HCT116 (cell line): ENCODE results near the gene ZFAND5. TPM values are rescaled to one million over a fixed set of nuclear protein-coding genes. Genes with fewer than 3 reads are reported as not detected.

ENCODE experiments used
- ATAC-seq: fragments of 200-7000 bp; cut with Tn5 transposase; 2 replicates; pipeline ENCODE4 v1.9.1; 2020; ENCODE audit warnings: mild to moderate bottlenecking, moderate library complexity
- Bru-seq: library from RNA; stranded (reverse); fragments of 400-500 nt; gene quantifications from one replicate; lab custom pipeline; 2021; lab: Mats Ljungman, UMichigan
- BruChase-seq, 2 experiments: library from RNA; stranded (reverse); fragments of 400-500 nt; gene quantifications; one replicate each; lab custom pipeline; 2021; lab: Mats Ljungman, UMichigan
- BruUV-seq: library from RNA; stranded (reverse); fragments of 400-500 nt; replicated peaks from 2 replicates; lab custom pipeline; 2021; lab: Mats Ljungman, UMichigan
- CTCF ChIA-PET: fragments of 300-600 bp; sonication (Branson Sonifier 250); formaldehyde crosslinking; loops from one replicate; lab custom pipeline; 2021; ENCODE audit warnings: antibody characterized with exemption; lab: Charles Lee
- POLR2A ChIA-PET: fragments of 300-600, 350-600 bp; sonication (Branson Sonifier 250); formaldehyde crosslinking; loops from one replicate; lab custom pipeline; 2021; ENCODE audit warnings: antibody characterized with exemption; lab: Charles Lee
- RAD21 ChIA-PET, 2 experiments: fragments of 300-600 bp; sonication (Branson Sonifier 250); formaldehyde crosslinking; loops; one replicate each; lab custom pipeline; 2023; ENCODE audit warnings: low total read pairs in 2 of 2; ENCODE audit not compliant: uncharacterized antibody in 2 of 2, unreplicated experiment in 2 of 2, low non-redundant PET in 1 of 2; lab: Charles Lee
- DNase-seq: peaks from one replicate; pipeline ENCODE4 v3.0.0-alpha.2; 2010; ENCODE audit warnings: low read depth, low spot score
- H2AFZ ChIP-seq: fragments of 200-600 bp; shearing (Covaris generic), sonication (generic); 2 replicates; pipeline ENCODE4 v1.6.1; 2017; ENCODE audit warnings: low read depth, mixed run types, mixed read lengths, antibody characterized with exemption, low read length; ENCODE audit not compliant: poor library complexity, severe bottlenecking
- H3K27ac ChIP-seq: 2 replicates; pipeline ENCODE4 v1.5.1; 2012; ENCODE audit warnings: low read depth, low read length
- H3K27me3 ChIP-seq: fragments of 200-600 bp; sonication (generic); 2 replicates; pipeline ENCODE4 v1.6.1; 2016; ENCODE audit warnings: mixed run types, low read length, mixed read lengths; ENCODE audit not compliant: insufficient read depth
- H3K36me3 ChIP-seq, 2 experiments: fragments of 200-500 bp in 1 of 2; fragments of 200-600 bp in 1 of 2; sonication (Bioruptor generic) in 1 of 2; sonication (generic) in 1 of 2; 2 replicates each; pipeline versions ENCODE4 v1.5.1 to v1.6.1; 2014 to 2016; ENCODE audit warnings: low read length in 2 of 2, inconsistent platforms in 1 of 2, mixed read lengths in 1 of 2, mixed run types in 1 of 2; ENCODE audit not compliant: insufficient read depth in 2 of 2, control insufficient read depth in 1 of 2
- H3K4me1 ChIP-seq, 2 experiments: fragments of 200-600 bp in 1 of 2; sonication (generic) in 1 of 2; 2 replicates each; pipeline versions ENCODE4 v1.5.1 to v1.6.1; 2012 to 2017; ENCODE audit warnings: low read length in 2 of 2, inconsistent platforms in 1 of 2, mild to moderate bottlenecking in 1 of 2, mixed read lengths in 1 of 2, mixed run types in 1 of 2, moderate library complexity in 1 of 2; ENCODE audit not compliant: insufficient read depth in 2 of 2, control insufficient read depth in 1 of 2
- H3K4me2 ChIP-seq: fragments of 200-600 bp; sonication (generic); 2 replicates; pipeline ENCODE4 v1.6.1; 2017; ENCODE audit warnings: mixed run types, low read length, mixed read lengths
- H3K4me3 ChIP-seq, 2 experiments: fragments of 200-600 bp in 1 of 2; sonication (generic) in 1 of 2; replicated peaks in 1 of 2; 2 replicates each; pipeline ENCODE4 v1.5.1; 2011 to 2016; ENCODE audit warnings: low read length in 2 of 2, control low read depth in 1 of 2, low read depth in 1 of 2, mild to moderate bottlenecking in 1 of 2, mixed read lengths in 1 of 2, mixed run types in 1 of 2
- H3K79me2 ChIP-seq: fragments of 200-600 bp; sonication (generic); 2 replicates; pipeline ENCODE4 v1.6.1; 2017; ENCODE audit warnings: mild to moderate bottlenecking, mixed run types, low read length, moderate library complexity, mixed read lengths; ENCODE audit not compliant: insufficient read depth
- H3K9ac ChIP-seq: fragments of 200-600 bp; sonication (generic); 2 replicates; pipeline ENCODE4 v1.6.1; 2016; ENCODE audit warnings: low read length, mixed read lengths
- H3K9me2 ChIP-seq: fragments of 200-600 bp; sonication (generic), shearing (Covaris generic); 2 replicates; pipeline ENCODE4 v1.6.1; 2017; ENCODE audit warnings: mixed run types, mild to moderate bottlenecking, moderate library complexity; ENCODE audit not compliant: insufficient read depth
- H3K9me3 ChIP-seq, 2 experiments: fragments of 200-500 bp in 1 of 2; fragments of 200-600 bp in 1 of 2; sonication (Bioruptor generic) in 1 of 2; sonication (generic) in 1 of 2; 2 replicates each; pipeline ENCODE4 v1.6.1; 2014 to 2017; ENCODE audit warnings: low read length in 2 of 2, mixed read lengths in 2 of 2, inconsistent platforms in 1 of 2, low read depth in 1 of 2, mild to moderate bottlenecking in 1 of 2, mixed run types in 1 of 2, moderate library complexity in 1 of 2; ENCODE audit not compliant: control insufficient read depth in 1 of 2, insufficient read depth in 1 of 2
- H4K20me1 ChIP-seq: fragments of 200-600 bp; sonication (generic), shearing (Covaris generic); 2 replicates; pipeline ENCODE4 v1.6.1; 2017; ENCODE audit warnings: mixed run types, mild to moderate bottlenecking, moderate library complexity; ENCODE audit not compliant: insufficient read depth
- ATF3 ChIP-seq: IDR thresholded peaks from 2 replicates; pipeline ENCODE4 v1.6.1; 2012
- CTCF ChIP-seq, 3 experiments: fragments of 200-600 bp in 1 of 3; sonication (generic) in 1 of 3; IDR thresholded peaks in 2 of 3; conservative IDR thresholded peaks in 1 of 3; 2 replicates each; pipeline ENCODE4 v1.5.1; 2012 to 2017; ENCODE audit warnings: low read depth in 2 of 3, low read length in 2 of 3, antibody characterized with exemption in 1 of 3, borderline replicate concordance in 1 of 3, control low read depth in 1 of 3, mild to moderate bottlenecking in 1 of 3, mixed read lengths in 1 of 3, mixed run types in 1 of 3, moderate library complexity in 1 of 3; ENCODE audit not compliant: insufficient read depth in 1 of 3
- EGR1 ChIP-seq: IDR thresholded peaks from 2 replicates; pipeline ENCODE4 v1.6.1; 2012; ENCODE audit warnings: low read depth
- ELF1 ChIP-seq: IDR thresholded peaks from 2 replicates; pipeline ENCODE4 v1.6.1; 2012; ENCODE audit warnings: low read depth, borderline replicate concordance
- EZH2 ChIP-seq: fragments of 200-600 bp; sonication (generic); IDR thresholded peaks from 2 replicates; pipeline ENCODE4 v1.6.1; 2017; ENCODE audit warnings: antibody characterized with exemption, mixed run types
- EZH2phosphoT487 ChIP-seq: fragments of 200-600 bp; IDR thresholded peaks from 2 replicates; pipeline ENCODE4 v1.6.1; 2018; ENCODE audit warnings: antibody characterized with exemption, borderline replicate concordance
- FOSL1 ChIP-seq: IDR thresholded peaks from 2 replicates; pipeline ENCODE4 v1.6.1; 2012; ENCODE audit warnings: low read depth
- MAX ChIP-seq: IDR thresholded peaks from 2 replicates; pipeline ENCODE4 v1.6.1; 2012
- POLR2A ChIP-seq: IDR thresholded peaks from 2 replicates; pipeline ENCODE4 v1.7.0; 2011; ENCODE audit warnings: borderline replicate concordance; ENCODE audit not compliant: insufficient read depth, insufficient read length; ENCODE audit errors: extremely low read depth
- POLR2AphosphoS5 ChIP-seq: IDR thresholded peaks from 2 replicates; pipeline ENCODE4 v1.6.1; 2011; ENCODE audit warnings: mild to moderate bottlenecking, low read depth, low read length, moderate library complexity
- REST ChIP-seq: IDR thresholded peaks from 2 replicates; pipeline ENCODE4 v1.6.1; 2012; ENCODE audit warnings: low read depth
- SIN3A ChIP-seq: IDR thresholded peaks from 2 replicates; pipeline ENCODE4 v1.6.1; 2012; ENCODE audit warnings: low read depth
- SP1 ChIP-seq: IDR thresholded peaks from 2 replicates; pipeline ENCODE4 v1.6.1; 2012; ENCODE audit warnings: low read depth
- SRF ChIP-seq: IDR thresholded peaks from 2 replicates; pipeline ENCODE4 v1.6.1; 2012; ENCODE audit warnings: low read depth
- TCF7L2 ChIP-seq: IDR thresholded peaks from 2 replicates; pipeline ENCODE4 v1.7.0; 2011; ENCODE audit warnings: borderline replicate concordance, inconsistent platforms; ENCODE audit not compliant: insufficient read depth, insufficient read length; ENCODE audit errors: extremely low read depth
- YY1 ChIP-seq: IDR thresholded peaks from 2 replicates; pipeline ENCODE4 v1.6.1; 2011; ENCODE audit warnings: low read length, low read depth, moderate library complexity, mild to moderate bottlenecking; ENCODE audit not compliant: insufficient replicate concordance; ENCODE audit errors: extremely low read depth
- ZFX ChIP-seq: fragments of 450-650 bp; IDR thresholded peaks from 2 replicates; pipeline ENCODE4 v1.6.1; 2017
- ZNF274 ChIP-seq: fragments of 200-500 bp; sonication (Bioruptor generic); IDR thresholded peaks from 2 replicates; pipeline ENCODE4 v1.6.1; 2014; ENCODE audit warnings: mild to moderate bottlenecking, low read depth, low read length, inconsistent platforms
- intact Hi-C: fragments of 100-400 bp; cut with micrococcal nuclease; formaldehyde crosslinking; loops from 2 replicates; pipeline ENCODE4 v1.10.0; 2022
- long read RNA-seq: library from polyadenylated mRNA; unstranded; transcript quantifications from one replicate; pipeline ENCODE4 v2.0.0, GENCODE V29; 2021; ENCODE audit not compliant: unreplicated experiment
- polyA plus RNA-seq: library from polyadenylated mRNA; unstranded; fragments of >200 nt; gene quantifications from 2 replicates; pipeline ENCODE4 v1.2.1, GENCODE V29; 2012; ENCODE audit warnings: missing spikeins
- total RNA-seq: library from RNA; stranded (reverse); gene quantifications from one replicate; pipeline ENCODE4 v1.2.1, GENCODE V29; 2021; ENCODE audit not compliant: unreplicated experiment

ZFAND5 gene
- 128 TPM for total RNA-seq
- 75.5 and 82.2 TPM in 2 replicates for polyA plus RNA-seq
- Bru-seq, nascent RNA = percentile 99 among the genes with signal in this experiment
- percentile 93 among the genes with signal in this experiment for BruChase-seq, experiment 1, labeled RNA remaining after a 6-hour chase
- BruChase-seq, experiment 2, labeled RNA remaining after a 2-hour chase = percentile 98 among the genes with signal in this experiment
- long read RNA-seq, transcript ZFAND5-204 (6 exons, 2,686 nt) = minor isoform, 46 of 145 reads
- long read RNA-seq, transcript ZFAND5-205 (7 exons, 2,785 nt) = major isoform, 60 of 145 reads
- long read RNA-seq, transcript ZFAND5-206 (4 exons, 553 nt) = minor isoform, 8 of 145 reads
- long read RNA-seq, partial matches to known transcripts = 15 of 145 reads
- long read RNA-seq, other reads (novel, unspliced or antisense) = 15 of 145 reads

- peaks cover 50% of the 10 kb centered on the region for H3K79me2 ChIP-seq
- ATAC-seq = peak; percentile 92
- ChIA-PET RAD21 (interaction anchor here (0.7 to 1.4 kb wide), 2 partner anchors 112 to 225 kb away, joined by 3 read pairs; no protein-coding TSS in a partner anchor), CTCF (interaction anchor here (0.8 to 1.4 kb wide), 5 partner anchors 28 to 227 kb away, joined by 3 read pairs; no protein-coding TSS in a partner anchor), POLR2A (interaction anchor here (0.6 to 7.1 kb wide), 50 partner anchors 8 to 457 kb away, joined by 3 to 69 read pairs (median 4); no protein-coding TSS in a partner anchor)
- H4K20me1 ChIP-seq = peaks cover 30% of the 10 kb centered on the region; the same call in 1 of the 2 replicates
- H3K27ac ChIP-seq = peak within 1 kb of the TSS; percentile 91
- H3K36me3 ChIP-seq = peaks cover 16 to 19% of the 10 kb centered on the region in 2 experiments
- BruUV-seq = no TSS peak
- peaks cover 29 to 38% of the 10 kb centered on the region in 2 experiments for H3K4me1 ChIP-seq
- H3K4me2 ChIP-seq = peak within 1 kb of the TSS; percentile 96
- no peaks in the 10 kb centered on the region for H3K9me2 ChIP-seq
- peak; percentile 90 for DNase-seq
- H3K9me3 ChIP-seq = no peaks in the 10 kb centered on the region
- H3K27me3 ChIP-seq = no peaks in the 10 kb centered on the region
- H3K9ac ChIP-seq = peak within 1 kb of the TSS; percentile 92
- intact Hi-C loops = loop anchor here (1.0 kb wide), 4 partner anchors 73 to 227 kb away; no protein-coding TSS in a partner anchor
- H2AFZ ChIP-seq = peak within 1 kb of the TSS; percentile 50
- H3K4me3 ChIP-seq = peak within 1 kb of the TSS; percentile 89 to 90
- peak; percentile 59 for TF ChIP-seq SP1
- TF ChIP-seq ELF1 = no peak
- peak; percentile 82 for TF ChIP-seq EGR1
- peak; percentile 98 for TF ChIP-seq POLR2A
- TF ChIP-seq ZNF274 = no peak
- no peak for TF ChIP-seq REST
- no peak for TF ChIP-seq EZH2phosphoT487
- TF ChIP-seq POLR2AphosphoS5 = peak; percentile 100
- TF ChIP-seq SRF = no peak
- no peak for TF ChIP-seq CTCF (IDR thresholded peaks at IDR 0.05 in 2 of 3, conservative IDR thresholded peaks at IDR 0.05 in 1 of 3; ENCODE audit: borderline replicate concordance in 1 of 3, insufficient read depth in 1 of 3, low read depth in 2 of 3, low read length in 2 of 3)
- TF ChIP-seq MAX = peak; percentile 34; the same call in 1 of the 2 replicates
- no peak for TF ChIP-seq TCF7L2
- no peak for TF ChIP-seq FOSL1
- no peak for TF ChIP-seq ATF3
- peak; percentile 93 for TF ChIP-seq ZFX
- no peak for TF ChIP-seq YY1
- peak; percentile 97 for TF ChIP-seq SIN3A
- TF ChIP-seq EZH2 = no peak
Measured at GRCh38 chr9:72364679-72365524, at the start of gene ZFAND5. TSS of gene ZFAND5 (minus strand) at chr9:72365208. CDS start at chr9:72360778, 4,430 bp downstream.
